ENCODE data around the gene PCDHB9.
"Not testable (repeated sequence)": the region's sequence is repeated elsewhere in the genome, so short reads cannot be mapped to it uniquely, and the experiment has no call there.

PCDHB9 gene

GRCh38 chr5:141189131-141189530 is 2.2 kb downstream of the PCDHB9 start:
- not testable (repeated sequence) for DNase-seq

- DNase-seq, result no peak
These were observed 5.3 kb downstream of the PCDHB9 start, which contains the start of gene PCDHB10 for GRCh38 chr5:141192110-141192725. TSS of gene PCDHB10 (plus strand) at chr5:141192353. CDS start at chr5:141192553, 200 bp downstream.

GRCh38 chr5:141194332-141194731 is 7.4 kb downstream of the PCDHB9 start:
- not testable (repeated sequence) for DNase-seq

GRCh38 chr5:141196363-141196762 is 9.4 kb downstream of the PCDHB9 start:
- no peak for DNase-seq

- DNase-seq, result no peak
These were observed 12.6 kb downstream of the PCDHB9 start, which contains the start of gene PCDHB11 for GRCh38 chr5:141199359-141200235. TSS of gene PCDHB11 (plus strand) at chr5:141199627. CDS start at chr5:141199775, 148 bp downstream.

GRCh38 chr5:141201126-141201525 is 14.2 kb downstream of the PCDHB9 start:
- not testable (repeated sequence) for DNase-seq

GRCh38 chr5:141201646-141202045 is 14.7 kb downstream of the PCDHB9 start:
- not testable (repeated sequence) for DNase-seq

- no peak for DNase-seq
These were observed 21.5 kb downstream of the PCDHB9 start, which contains the start of gene PCDHB12 for GRCh38 chr5:141208478-141208877. TSS of gene PCDHB12 (plus strand) at chr5:141208719. CDS start at chr5:141208908, 189 bp downstream.

- not testable (repeated sequence) for DNase-seq
These were observed 23.3 kb downstream of the PCDHB9 start for GRCh38 chr5:141210281-141210680.

- DNase-seq, result not testable (repeated sequence)
These were observed 23.9 kb downstream of the PCDHB9 start for GRCh38 chr5:141210849-141211248.

- not testable (repeated sequence) for DNase-seq
These were observed 26.8 kb downstream of the PCDHB9 start, which contains the start of gene PCDHB13 for GRCh38 chr5:141213656-141214339. TSS of gene PCDHB13 (plus strand) at chr5:141213919. CDS start at chr5:141214124, 205 bp downstream.

- not testable (repeated sequence) for DNase-seq
These were observed 27.6 kb downstream of the PCDHB9 start for GRCh38 chr5:141214583-141214982.

GRCh38 chr5:141215504-141215903 is 28.5 kb downstream of the PCDHB9 start:
- not testable (repeated sequence) for DNase-seq

- DNase-seq, result not testable (repeated sequence)
These were observed 29.1 kb downstream of the PCDHB9 start for GRCh38 chr5:141216035-141216434.

- DNase-seq, result no peak
These were observed 36.3 kb downstream of the PCDHB9 start, which contains the start of gene PCDHB14 for GRCh38 chr5:141223112-141223783. TSS of gene PCDHB14 (plus strand) at chr5:141223343. CDS start at chr5:141223506, 163 bp downstream.

- not testable (repeated sequence) for DNase-seq
These were observed 37.9 kb downstream of the PCDHB9 start for GRCh38 chr5:141224844-141225243.

- not testable (repeated sequence) for DNase-seq
These were observed 38.5 kb downstream of the PCDHB9 start for GRCh38 chr5:141225421-141225820.

- no peak for DNase-seq
These were observed 47.2 kb downstream of the PCDHB9 start for GRCh38 chr5:141234109-141234667.

GRCh38 chr5:141235922-141236321 is 49.0 kb downstream of the PCDHB9 start:
- not testable (repeated sequence) for DNase-seq

- no peak for DNase-seq
These were observed 49.8 kb downstream of the PCDHB9 start for GRCh38 chr5:141236516-141237313.
